ENCODE results near the gene ACACA.

DNA sequence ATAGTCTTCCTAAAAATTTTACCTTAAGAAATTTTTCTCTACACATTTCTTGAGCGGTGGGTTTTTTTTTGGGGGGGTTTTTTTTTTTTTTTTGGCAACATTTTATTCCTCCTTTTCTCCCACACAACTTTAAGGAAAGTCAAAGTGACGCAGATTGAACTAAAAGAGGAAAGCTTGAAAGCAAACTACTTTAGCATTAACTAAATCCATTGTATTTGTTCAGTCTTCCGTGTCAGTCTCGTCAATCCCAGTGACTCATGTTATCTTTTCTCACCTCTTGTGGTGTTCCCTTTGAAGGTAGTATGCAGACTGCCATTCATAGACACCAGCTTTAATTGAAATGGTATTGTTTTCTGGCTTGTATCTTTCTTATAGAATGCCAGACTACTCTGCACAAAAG is 39.4 kb upstream of the ACACA start:
- TF ChIP-seq, protein P1, sequence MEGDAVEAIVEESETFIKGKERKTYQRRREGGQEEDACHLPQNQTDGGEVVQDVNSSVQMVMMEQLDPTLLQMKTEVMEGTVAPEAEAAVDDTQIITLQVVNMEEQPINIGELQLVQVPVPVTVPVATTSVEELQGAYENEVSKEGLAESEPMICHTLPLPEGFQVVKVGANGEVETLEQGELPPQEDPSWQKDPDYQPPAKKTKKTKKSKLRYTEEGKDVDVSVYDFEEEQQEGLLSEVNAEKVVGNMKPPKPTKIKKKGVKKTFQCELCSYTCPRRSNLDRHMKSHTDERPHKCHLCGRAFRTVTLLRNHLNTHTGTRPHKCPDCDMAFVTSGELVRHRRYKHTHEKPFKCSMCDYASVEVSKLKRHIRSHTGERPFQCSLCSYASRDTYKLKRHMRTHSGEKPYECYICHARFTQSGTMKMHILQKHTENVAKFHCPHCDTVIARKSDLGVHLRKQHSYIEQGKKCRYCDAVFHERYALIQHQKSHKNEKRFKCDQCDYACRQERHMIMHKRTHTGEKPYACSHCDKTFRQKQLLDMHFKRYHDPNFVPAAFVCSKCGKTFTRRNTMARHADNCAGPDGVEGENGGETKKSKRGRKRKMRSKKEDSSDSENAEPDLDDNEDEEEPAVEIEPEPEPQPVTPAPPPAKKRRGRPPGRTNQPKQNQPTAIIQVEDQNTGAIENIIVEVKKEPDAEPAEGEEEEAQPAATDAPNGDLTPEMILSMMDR (conservative IDR thresholded peaks at IDR 0.05; ENCODE audit: low read depth in 2 of 2), result no peak
- TF ChIP-seq, protein P2, sequence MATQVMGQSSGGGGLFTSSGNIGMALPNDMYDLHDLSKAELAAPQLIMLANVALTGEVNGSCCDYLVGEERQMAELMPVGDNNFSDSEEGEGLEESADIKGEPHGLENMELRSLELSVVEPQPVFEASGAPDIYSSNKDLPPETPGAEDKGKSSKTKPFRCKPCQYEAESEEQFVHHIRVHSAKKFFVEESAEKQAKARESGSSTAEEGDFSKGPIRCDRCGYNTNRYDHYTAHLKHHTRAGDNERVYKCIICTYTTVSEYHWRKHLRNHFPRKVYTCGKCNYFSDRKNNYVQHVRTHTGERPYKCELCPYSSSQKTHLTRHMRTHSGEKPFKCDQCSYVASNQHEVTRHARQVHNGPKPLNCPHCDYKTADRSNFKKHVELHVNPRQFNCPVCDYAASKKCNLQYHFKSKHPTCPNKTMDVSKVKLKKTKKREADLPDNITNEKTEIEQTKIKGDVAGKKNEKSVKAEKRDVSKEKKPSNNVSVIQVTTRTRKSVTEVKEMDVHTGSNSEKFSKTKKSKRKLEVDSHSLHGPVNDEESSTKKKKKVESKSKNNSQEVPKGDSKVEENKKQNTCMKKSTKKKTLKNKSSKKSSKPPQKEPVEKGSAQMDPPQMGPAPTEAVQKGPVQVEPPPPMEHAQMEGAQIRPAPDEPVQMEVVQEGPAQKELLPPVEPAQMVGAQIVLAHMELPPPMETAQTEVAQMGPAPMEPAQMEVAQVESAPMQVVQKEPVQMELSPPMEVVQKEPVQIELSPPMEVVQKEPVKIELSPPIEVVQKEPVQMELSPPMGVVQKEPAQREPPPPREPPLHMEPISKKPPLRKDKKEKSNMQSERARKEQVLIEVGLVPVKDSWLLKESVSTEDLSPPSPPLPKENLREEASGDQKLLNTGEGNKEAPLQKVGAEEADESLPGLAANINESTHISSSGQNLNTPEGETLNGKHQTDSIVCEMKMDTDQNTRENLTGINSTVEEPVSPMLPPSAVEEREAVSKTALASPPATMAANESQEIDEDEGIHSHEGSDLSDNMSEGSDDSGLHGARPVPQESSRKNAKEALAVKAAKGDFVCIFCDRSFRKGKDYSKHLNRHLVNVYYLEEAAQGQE (IDR thresholded peaks at IDR 0.05; ENCODE audit: unreplicated experiment), result no peak
- TF ChIP-seq EZH2phosphoT487 (IDR thresholded peaks at IDR 0.05; ENCODE audit: unreplicated experiment) (no peak), POLR2AphosphoS5 (IDR thresholded peaks at IDR 0.05; ENCODE audit: low read depth) (no peak), EZH2 (IDR thresholded peaks at IDR 0.05; ENCODE audit: low read depth, unreplicated experiment) (no peak), CREB1 (CRISPR knock-in tag; IDR thresholded peaks at IDR 0.05; ENCODE audit: low read depth) (no peak), ZNF114 (CRISPR knock-in tag; IDR thresholded peaks at IDR 0.05) (no peak), NANOG (IDR thresholded peaks at IDR 0.05; ENCODE audit: borderline replicate concordance) (no peak), STAT1 (IDR thresholded peaks at IDR 0.05; ENCODE audit: unreplicated experiment) (no peak)

All from GM23338 (cell line).